Neural cell (in vitro differentiated cells): ENCODE measurements around the gene ABCC3. TPM values are rescaled to one million over a fixed set of nuclear protein-coding genes. Genes with fewer than 3 reads are reported as not detected.

Experiments used
- H2AFZ ChIP-seq: fragments of 200-600, 300-800 bp; sonication (generic), shearing (Covaris generic); 2 replicates; pipeline ENCODE4 v1.6.0; 2014; ENCODE audit warnings: low read depth, mild to moderate bottlenecking, antibody characterized with exemption, low read length, moderate library complexity
- H3F3A ChIP-seq: fragments of 200-600 bp; shearing (Covaris generic); 2 replicates; pipeline ENCODE4 v1.6.1; 2016; ENCODE audit warnings: mild to moderate bottlenecking, moderate library complexity, mixed read lengths, antibody characterized with exemption, low read length; ENCODE audit not compliant: insufficient read depth, poor library complexity, severe bottlenecking
- H3K27ac ChIP-seq: fragments of 200-600, 300-800 bp; sonication (generic), shearing (Covaris generic); 2 replicates; pipeline ENCODE4 v1.5.1; 2014; ENCODE audit warnings: mild to moderate bottlenecking, low read length, moderate library complexity
- H3K27me3 ChIP-seq: fragments of 300-800, 200-600 bp; sonication (generic), shearing (Covaris generic); 2 replicates; pipeline ENCODE4 v1.6.0; 2014; ENCODE audit warnings: mild to moderate bottlenecking, low read depth, low read length, moderate library complexity; ENCODE audit not compliant: insufficient read depth
- H3K36me3 ChIP-seq: fragments of 300-800, 200-600 bp; sonication (generic), shearing (Covaris generic); 2 replicates; pipeline ENCODE4 v1.5.1; 2014; ENCODE audit warnings: mild to moderate bottlenecking, antibody characterized with exemption, low read length, moderate library complexity; ENCODE audit not compliant: insufficient read depth
- H3K4me2 ChIP-seq: fragments of 300-800, 200-600 bp; sonication (generic), shearing (Covaris generic); 2 replicates; pipeline ENCODE4 v1.6.0; 2014; ENCODE audit warnings: mild to moderate bottlenecking, low read length
- H3K4me3 ChIP-seq: fragments of 300-800, 200-600 bp; sonication (generic), shearing (Covaris generic); 2 replicates; pipeline ENCODE4 v1.5.1; 2014; ENCODE audit warnings: mild to moderate bottlenecking, low read length, moderate library complexity
- H3K79me2 ChIP-seq: fragments of 200-600 bp; shearing (Covaris generic); replicated peaks from 2 replicates; pipeline ENCODE4 v1.6.0; 2014; ENCODE audit warnings: mild to moderate bottlenecking, low read length, moderate library complexity; ENCODE audit not compliant: insufficient read depth
- H3K9ac ChIP-seq: fragments of 300-800, 200-600 bp; sonication (generic), shearing (Covaris generic); 2 replicates; pipeline ENCODE4 v1.6.1; 2016; ENCODE audit warnings: mild to moderate bottlenecking, low read length, mixed read lengths
- H3K9me2 ChIP-seq: fragments of 200-600 bp; shearing (Covaris generic); 2 replicates; pipeline ENCODE4 v1.6.1; 2016; ENCODE audit warnings: mild to moderate bottlenecking, low read length, mixed read lengths; ENCODE audit not compliant: insufficient read depth
- H3K9me3 ChIP-seq: fragments of 200-600, 300-800 bp; sonication (generic), shearing (Covaris generic); 2 replicates; pipeline ENCODE4 v1.6.1; 2016; ENCODE audit warnings: mild to moderate bottlenecking, mixed run types, low read length, moderate library complexity, mixed read lengths
- H4K20me1 ChIP-seq: fragments of 200-600 bp; shearing (Covaris generic); 2 replicates; pipeline ENCODE4 v1.6.1; 2016; ENCODE audit warnings: mild to moderate bottlenecking, mixed run types; ENCODE audit not compliant: insufficient read depth
- EP300 ChIP-seq: fragments of 450-650 bp; conservative IDR thresholded peaks from 2 replicates; pipeline ENCODE4 v1.6.1; 2014; ENCODE audit warnings: antibody characterized with exemption, mild to moderate bottlenecking, moderate library complexity; ENCODE audit not compliant: poor library complexity, severe bottlenecking
- EZH2 ChIP-seq: fragments of 200-600, 300-800 bp; shearing (Covaris generic), sonication (generic); IDR thresholded peaks from 2 replicates; pipeline ENCODE4 v1.6.1; 2014; ENCODE audit warnings: antibody characterized with exemption, low read length, borderline replicate concordance, mild to moderate bottlenecking; ENCODE audit not compliant: insufficient read depth, poor library complexity, severe bottlenecking
- MXI1 ChIP-seq: fragments of 450-650 bp; conservative IDR thresholded peaks from 2 replicates; pipeline ENCODE4 v1.6.1; 2014; ENCODE audit warnings: antibody characterized with exemption, mild to moderate bottlenecking; ENCODE audit not compliant: poor library complexity, severe bottlenecking
- POLR2AphosphoS5 ChIP-seq: IDR thresholded peaks from 2 replicates; pipeline ENCODE4 v1.6.1; 2012
- RAD21 ChIP-seq: fragments of 450-650 bp; conservative IDR thresholded peaks from 2 replicates; pipeline ENCODE4 v1.6.1; 2014; ENCODE audit warnings: antibody characterized with exemption, mild to moderate bottlenecking, moderate library complexity
- REST ChIP-seq: IDR thresholded peaks from 2 replicates; pipeline ENCODE4 v1.6.1; 2012; ENCODE audit warnings: borderline replicate concordance
- SMC3 ChIP-seq: fragments of 450-650 bp; conservative IDR thresholded peaks from 2 replicates; pipeline ENCODE4 v1.6.1; 2014; ENCODE audit warnings: antibody characterized with exemption, mild to moderate bottlenecking, moderate library complexity; ENCODE audit not compliant: poor library complexity
- TAF1 ChIP-seq: IDR thresholded peaks from 2 replicates; pipeline ENCODE4 v1.6.1; 2012; ENCODE audit warnings: low read depth
- polyA plus RNA-seq: library from polyadenylated mRNA; depleted of rRNA; stranded (reverse); fragments of >200 nt; gene quantifications from 2 replicates; pipeline ENCODE4 v1.2.3, GENCODE V29; 2014
- TF ChIP-seq, protein P1 (sequence below): fragments of 450-650 bp; IDR thresholded peaks from 2 replicates; pipeline ENCODE4 v1.5.1; 2014; ENCODE audit warnings: antibody characterized with exemption, mild to moderate bottlenecking, moderate library complexity; ENCODE audit not compliant: poor library complexity, severe bottlenecking

Gene ABCC3
- polyA plus RNA-seq, 1 donor from 2014 or later = not detected

DNA sequence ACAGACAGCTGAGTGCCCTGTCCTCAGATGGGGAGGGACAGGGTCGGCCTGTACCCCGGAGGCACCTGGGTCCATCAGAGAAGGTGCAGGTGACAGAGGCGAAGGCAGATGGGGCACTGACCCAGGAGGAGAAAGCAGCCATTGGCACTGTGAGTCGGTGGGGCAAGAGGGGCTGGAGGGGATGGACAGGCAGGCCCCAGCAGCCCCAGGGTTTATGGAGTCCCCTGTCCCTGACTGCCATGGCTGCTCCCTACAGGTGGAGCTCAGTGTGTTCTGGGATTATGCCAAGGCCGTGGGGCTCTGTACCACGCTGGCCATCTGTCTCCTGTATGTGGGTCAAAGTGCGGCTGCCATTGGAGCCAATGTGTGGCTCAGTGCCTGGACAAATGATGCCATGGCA is 40.9 kb downstream of the ABCC3 start:
- Histone ChIP-seq H3K79me2 (no peaks in the 10 kb centered on the region), H3K4me3 (no peak overlapping the region), H3K27ac (no peak overlapping the region), H3K4me2 (no peak overlapping the region), H4K20me1 (no peaks in the 10 kb centered on the region), H3F3A (no peaks in the 10 kb centered on the region), H3K9ac (no peak overlapping the region), H3K36me3 (no peaks in the 10 kb centered on the region), H3K27me3 (no peaks in the 10 kb centered on the region), H3K9me3 (no peaks in the 10 kb centered on the region), H3K9me2 (no peaks in the 10 kb centered on the region), H2AFZ (no peak overlapping the region)
- TF ChIP-seq SMC3 (no peak), RAD21 (no peak), POLR2AphosphoS5 (no peak), EZH2 (no peak), MXI1 (no peak), EP300 (no peak), TAF1 (no peak), REST (no peak)
- TF ChIP-seq, protein P1, sequence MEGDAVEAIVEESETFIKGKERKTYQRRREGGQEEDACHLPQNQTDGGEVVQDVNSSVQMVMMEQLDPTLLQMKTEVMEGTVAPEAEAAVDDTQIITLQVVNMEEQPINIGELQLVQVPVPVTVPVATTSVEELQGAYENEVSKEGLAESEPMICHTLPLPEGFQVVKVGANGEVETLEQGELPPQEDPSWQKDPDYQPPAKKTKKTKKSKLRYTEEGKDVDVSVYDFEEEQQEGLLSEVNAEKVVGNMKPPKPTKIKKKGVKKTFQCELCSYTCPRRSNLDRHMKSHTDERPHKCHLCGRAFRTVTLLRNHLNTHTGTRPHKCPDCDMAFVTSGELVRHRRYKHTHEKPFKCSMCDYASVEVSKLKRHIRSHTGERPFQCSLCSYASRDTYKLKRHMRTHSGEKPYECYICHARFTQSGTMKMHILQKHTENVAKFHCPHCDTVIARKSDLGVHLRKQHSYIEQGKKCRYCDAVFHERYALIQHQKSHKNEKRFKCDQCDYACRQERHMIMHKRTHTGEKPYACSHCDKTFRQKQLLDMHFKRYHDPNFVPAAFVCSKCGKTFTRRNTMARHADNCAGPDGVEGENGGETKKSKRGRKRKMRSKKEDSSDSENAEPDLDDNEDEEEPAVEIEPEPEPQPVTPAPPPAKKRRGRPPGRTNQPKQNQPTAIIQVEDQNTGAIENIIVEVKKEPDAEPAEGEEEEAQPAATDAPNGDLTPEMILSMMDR = no peak

GRCh38 chr17:50676065-50676975 is 41.6 kb downstream of the ABCC3 start:
- Histone ChIP-seq H3K9me3 (no peaks in the 10 kb centered on the region), H3K9ac (no peak overlapping the region), H3K79me2 (no peaks in the 10 kb centered on the region), H3K27me3 (no peaks in the 10 kb centered on the region), H3K4me3 (no peak overlapping the region), H3F3A (no peaks in the 10 kb centered on the region), H3K9me2 (no peaks in the 10 kb centered on the region), H2AFZ (no peak overlapping the region), H3K27ac (no peak overlapping the region), H3K4me2 (no peak overlapping the region), H3K36me3 (no peaks in the 10 kb centered on the region), H4K20me1 (no peaks in the 10 kb centered on the region)
- no peak for TF ChIP-seq RAD21
- TF ChIP-seq EP300 = no peak
- TF ChIP-seq, protein P1 = no peak
- TF ChIP-seq POLR2AphosphoS5 = no peak
- no peak for TF ChIP-seq TAF1
- TF ChIP-seq EZH2 = no peak
- TF ChIP-seq MXI1 = no peak
- no peak for TF ChIP-seq REST
- no peak for TF ChIP-seq SMC3
